ENCODE measurements around the gene HCFC1.

The HCFC1 gene

DNA sequence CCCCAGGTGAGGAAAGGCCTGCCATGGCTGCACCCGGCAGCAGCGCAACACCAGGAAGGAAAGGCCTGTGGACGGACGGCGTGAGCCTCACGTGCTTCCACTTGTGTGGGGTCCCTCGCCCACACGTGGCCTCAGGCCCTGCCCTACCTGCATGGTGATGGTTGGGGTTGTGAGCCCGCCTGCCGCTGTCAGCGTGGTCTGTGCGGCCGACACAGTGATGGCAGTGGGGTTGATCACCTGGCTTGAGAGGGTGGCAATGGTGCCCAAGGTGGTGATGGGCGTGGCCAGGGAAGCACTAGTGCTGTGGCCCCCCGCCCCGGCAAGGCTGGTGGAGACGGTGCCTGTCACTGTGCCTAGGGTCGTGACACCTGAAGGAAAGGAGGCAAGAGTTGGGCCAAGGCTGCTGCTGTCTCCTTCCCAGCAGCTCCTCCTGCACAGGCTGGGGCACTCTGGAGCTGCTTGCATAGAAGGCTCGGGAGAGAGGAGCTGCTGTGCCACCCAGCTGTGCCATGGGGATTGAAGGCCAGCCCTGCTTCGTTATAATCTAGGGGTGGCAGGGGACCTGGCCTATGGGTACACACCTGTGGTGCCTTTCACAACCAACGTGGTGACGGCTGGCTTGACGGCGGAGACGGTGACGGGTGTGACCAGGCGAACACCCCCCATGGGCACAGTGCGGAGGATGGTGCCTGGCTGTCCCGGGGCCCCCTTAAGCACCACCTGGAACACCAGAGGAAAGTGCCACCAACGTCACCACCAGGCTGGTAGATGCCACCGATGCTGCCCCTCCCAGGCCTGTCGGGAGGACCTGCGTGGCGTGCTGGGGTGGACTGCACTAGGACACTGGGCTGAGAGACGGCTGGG, 15.3 kb downstream of the HCFC1 start:
- DNase-seq (ENCODE audit: low read depth) = no peak

DNA sequence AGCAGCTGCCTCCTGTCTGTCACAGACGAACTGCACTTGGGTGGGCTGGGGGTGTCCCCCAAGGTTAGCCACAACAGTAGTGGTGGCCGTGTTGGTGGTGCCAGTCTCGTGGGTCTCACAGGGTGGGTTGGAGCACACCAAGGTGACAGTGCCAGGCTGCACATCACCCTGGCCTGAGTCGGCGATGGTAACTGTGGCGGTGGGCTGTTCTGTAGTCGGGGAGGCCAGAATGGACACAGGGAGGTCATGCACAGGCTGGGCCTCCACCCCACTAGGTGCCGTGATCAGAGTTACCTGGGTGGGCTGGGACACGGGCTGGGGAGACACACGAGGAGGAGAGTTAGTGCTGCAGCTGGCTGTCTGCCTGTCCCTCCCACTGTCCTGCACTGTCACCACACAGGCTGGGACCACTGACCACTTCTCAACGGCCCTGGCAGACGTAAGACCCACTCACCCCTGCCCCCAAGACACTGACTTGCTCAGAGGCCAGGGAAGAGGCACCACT, 16.3 kb downstream of the HCFC1 start:
- no peak for DNase-seq (ENCODE audit: low read depth)

DNA sequence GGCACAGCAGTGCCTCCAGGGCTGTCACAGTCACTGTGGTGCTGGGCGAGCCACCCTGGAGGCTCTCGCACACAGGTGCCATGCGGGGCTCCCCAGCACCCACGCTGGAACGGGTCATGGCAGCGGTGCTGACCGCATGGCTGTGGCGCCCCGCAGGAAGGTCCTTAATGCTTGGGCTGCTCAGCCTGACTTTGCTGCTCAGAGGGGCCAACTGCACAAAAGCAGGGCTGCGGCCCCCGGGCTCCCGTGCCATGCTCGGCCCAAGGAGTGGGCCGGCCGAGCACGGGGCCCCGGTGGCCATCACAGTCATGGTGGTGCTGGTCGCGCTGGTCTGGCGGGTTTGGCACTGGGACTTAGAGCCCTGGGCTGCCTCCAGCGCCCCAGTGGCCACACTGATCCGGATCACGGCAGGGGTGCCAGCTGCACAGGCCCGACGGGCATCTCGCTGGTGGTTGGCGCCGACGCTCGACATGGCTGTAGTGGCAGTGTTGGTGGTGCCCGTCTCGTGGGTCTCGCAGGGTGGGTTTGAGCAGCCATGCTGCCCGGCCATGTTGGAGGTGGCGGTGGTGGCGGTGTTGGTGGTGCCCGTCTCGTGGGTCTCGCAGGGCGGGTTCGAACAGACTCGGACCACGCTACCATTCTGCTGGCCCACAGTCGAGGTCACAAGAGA, 16.9 kb downstream of the HCFC1 start:
- DNase-seq (ENCODE audit: low read depth) = no peak

DNA sequence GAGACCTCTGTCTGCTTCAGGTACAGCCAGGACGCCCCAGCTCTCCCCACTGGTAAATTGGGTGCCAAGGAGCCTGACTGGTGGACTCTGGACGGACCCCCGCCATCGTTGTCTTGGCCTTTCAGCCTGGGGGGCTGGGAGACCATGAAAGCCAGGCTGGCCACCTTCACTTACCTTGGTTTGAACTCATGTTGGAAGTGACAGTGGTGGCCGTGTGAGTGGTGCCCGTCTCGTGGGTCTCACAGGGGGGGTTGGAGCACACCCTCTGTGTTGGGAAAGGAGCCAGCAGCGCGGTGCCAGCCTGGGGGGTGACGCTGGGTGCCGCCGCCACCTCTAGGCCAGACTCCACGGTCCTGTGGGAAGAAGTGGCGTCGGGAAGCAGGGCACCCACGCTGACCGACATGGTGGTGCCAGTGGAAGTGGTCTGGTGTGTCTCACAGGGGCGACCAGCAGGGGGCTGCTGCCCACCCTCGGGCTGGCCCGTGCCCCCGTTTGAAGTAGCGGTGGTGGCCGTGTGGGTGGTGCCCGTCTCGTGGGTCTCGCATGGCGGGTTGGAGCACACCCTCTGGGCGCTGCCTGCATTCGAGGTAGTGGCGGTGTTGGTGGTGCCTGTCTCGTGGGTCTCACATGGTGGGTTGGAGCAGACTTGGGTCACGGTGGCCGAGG, 17.6 kb downstream of the HCFC1 start:
- DNase-seq (ENCODE audit: low read depth) = no peak

DNA sequence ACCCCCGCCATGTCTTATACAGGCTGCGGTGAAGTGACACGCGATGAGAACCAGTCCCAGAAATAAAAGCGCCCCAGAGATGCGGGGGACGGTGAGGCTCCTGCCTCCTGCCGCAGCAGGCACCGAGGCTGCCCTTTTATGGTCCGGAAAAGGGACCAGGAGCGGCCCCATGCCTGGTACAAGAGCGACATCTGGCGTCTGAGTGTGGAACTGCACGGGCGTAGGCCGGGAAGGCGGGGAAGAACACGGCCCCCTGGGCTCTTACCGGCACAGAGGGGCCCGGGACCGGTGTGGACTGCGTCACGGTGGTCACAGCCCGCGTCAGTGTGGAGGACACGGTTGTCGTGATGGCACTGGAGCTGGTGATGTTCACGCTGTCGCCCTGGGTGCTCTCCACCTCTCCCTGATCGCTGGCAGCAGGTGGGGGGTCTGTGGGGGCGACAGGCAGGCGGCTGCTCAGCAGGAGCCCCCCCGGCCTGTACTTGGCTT, 18.2 kb downstream of the HCFC1 start:
- no peak for DNase-seq (ENCODE audit: low read depth)

DNA sequence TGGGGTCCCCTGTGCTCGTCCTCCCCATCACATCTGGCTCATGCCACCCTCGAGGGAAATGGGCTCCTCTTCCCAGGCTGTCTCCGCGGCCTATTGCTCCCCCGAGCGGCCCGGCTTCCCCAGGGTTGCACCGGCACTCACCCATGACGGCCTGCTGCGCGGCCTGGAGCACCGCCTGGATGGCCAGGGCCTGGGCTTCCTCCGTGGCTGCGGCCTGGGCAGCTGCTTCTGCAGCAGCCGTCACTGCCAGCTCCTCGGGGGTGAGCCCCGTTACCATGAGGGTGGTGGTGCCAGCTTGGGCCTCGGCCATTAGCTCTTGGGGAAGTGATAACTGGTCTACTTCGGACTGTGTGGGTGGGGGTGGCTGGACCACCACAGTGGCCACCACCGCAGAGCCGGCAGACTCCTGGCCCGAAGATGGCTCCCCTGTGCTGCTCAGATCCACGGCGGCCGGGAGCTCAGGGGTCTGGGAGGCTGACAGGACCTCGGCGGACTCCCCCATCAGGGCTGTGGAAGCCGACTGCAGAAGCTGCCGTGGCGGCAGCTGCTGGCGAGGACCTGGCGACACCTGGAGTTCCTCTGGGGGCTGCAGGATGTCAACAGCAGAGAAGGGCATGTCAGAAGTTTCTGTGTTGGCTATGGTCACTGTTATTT, 19.1 kb downstream of the HCFC1 start:
- DNase-seq (ENCODE audit: low read depth) = no peak

DNA sequence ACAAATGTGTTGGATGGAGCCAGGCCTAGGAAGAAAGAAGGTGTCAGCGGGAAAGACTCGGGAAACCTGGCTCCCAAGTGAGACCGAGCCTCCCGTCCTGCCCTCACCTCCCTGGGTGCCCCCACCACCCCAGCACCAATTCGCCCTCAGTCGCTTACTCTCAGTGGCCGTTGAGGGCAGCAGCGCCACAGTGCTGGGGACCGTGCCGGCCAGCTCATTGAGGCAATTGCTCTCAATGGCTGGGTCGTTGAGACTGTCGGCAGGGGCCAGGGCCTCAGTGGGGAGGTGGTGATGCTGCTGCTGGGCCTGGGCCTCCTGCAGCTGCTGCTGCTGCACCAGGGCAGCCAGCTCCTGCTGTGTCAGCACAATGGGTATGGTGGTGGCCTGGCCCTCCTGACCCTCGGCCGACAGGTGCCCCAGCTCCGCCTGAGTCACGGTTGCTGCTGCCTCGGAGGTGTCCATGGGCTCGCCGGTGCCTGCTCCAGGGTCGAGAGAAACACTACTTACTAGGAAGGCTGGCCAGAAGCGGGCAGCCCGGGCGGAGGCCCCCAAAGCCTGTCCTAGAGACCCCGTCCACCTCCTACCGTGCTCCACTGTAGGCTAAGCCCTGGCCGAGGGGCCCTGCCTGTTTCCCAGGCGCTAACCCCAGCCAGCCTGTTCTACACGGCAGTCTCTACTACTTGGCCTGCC, 19.8 kb downstream of the HCFC1 start:
- DNase-seq (ENCODE audit: low read depth) = no peak

DNA sequence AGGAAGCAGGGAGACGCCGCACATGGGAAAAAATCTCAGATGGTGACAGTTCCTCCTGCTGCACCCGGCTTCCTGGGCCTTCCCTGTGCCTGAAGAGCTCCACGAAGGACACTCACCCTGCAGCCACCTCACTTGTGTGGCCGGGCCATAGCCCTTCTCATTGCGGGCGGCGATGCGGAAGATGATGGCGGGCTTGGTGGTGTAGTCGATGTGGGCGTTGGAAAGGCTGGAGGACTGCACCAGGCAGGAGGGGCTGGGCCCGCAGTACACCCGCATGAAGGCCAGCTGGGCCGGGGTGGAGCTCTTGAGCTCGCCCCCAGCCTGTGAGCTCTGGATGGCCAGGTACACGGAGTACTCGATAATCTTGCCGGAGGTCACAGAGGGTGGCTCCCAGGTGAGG, 21.5 kb downstream of the HCFC1 start:
- DNase-seq (ENCODE audit: low read depth) = no peak

DNA sequence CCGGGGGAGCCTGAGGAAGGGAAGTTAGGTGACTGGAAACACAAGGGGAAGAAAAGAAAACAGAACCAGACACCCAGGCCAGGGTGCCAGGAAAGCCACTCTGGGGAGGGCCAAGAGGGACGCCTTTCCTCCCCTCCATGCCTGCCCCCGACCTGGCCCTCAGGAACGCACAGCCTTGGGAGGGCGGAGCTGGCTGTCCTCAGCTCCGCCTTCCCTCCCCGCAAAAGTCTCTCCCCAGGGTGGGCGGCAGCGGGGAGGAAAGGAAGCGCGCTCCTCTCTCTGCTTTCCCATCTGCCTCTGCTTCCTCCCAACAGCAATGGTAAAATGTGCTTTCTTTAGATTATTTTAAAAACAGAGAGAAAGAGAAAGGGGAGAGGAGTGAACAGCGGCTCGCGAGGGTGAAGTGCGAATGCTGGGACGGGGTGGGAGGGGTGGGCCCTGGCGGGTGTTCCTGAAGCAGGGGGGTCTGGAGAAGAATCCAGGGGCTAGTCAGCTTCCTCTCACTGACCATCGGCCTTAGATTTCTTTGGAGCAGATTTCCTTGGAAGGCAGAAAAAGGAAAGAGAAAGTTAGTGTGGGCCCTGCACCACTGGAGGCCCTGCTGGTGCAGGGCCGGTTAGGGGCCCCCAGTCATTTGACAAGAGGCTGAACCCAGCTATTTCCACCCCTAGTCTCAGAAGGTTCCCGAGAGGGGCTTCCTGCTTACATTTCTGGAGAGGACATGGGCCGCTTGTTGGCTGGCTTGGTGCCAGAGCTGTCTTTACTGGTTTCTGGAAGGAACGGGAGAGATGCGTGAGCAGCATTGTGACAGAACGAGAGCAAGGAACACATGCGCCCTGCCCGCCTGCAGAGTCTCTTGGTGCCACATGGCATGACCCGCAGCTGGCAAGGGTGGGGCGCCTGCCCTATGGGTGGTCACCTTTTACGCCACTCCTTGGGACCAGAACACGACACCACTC, 22.5 kb downstream of the HCFC1 start:
- no peak for DNase-seq (ENCODE audit: low read depth)

DNA sequence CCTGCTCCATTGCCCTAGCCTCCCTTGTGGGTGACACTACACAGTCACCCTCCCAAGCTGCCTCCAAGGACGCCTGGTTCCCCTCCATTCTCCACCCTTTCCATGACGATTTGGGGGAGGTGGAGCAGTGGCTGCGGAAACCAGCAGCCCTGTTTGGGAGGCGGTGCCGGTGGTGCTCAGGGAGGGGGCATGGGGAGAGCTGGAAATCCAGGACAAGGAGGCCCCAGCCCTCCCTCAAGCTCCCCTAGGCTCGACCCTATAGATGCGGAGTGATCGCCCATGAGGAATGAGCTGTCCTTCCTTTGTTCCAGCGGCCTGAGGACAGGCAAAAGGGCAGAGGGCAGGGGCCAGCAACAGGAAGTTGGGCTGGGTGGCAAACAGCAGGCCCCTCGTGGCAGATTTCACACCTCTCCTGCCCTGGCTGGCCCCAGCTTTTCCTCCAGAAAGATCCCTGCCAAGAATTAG, 23.6 kb downstream of the HCFC1 start:
- no peak for DNase-seq (ENCODE audit: low read depth)

DNA sequence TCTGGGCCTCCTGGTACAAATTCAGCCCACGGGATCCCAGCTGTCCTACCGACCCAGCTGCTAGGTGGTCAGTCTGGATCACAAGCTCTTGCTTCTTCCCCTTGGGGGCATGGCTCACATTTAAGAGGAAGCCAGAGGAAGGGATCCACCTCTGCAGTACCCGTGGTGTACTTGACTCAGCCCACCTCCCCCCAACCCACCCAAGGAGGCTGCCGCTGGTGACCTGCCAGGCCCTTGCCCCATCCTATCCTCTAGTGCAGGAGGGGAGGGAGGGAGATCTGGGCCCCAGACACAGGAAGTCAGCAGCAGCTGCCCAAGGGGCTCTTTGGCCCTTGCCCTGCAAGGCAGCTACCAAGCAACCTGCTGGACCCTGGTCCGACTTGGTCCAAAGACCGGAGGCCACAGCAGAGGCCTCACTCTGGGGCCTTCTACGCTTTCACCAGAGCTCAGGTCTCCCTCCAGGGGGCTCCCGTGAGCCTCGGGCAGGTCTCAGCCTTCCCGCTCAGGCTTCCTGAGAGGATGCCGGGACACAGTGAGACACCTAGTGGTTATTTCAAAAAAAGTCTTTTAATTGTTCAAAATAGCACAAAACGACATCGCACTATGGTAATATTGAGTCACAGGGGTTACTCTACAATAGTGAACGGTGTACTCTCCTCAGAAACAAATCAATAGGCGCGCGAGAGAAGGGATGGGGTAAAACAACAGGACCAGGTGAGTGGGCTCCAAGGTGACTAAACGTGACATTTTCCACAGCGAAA, 24.4 kb downstream of the HCFC1 start:
- DNase-seq (ENCODE audit: low read depth) = peak; percentile 32

DNA sequence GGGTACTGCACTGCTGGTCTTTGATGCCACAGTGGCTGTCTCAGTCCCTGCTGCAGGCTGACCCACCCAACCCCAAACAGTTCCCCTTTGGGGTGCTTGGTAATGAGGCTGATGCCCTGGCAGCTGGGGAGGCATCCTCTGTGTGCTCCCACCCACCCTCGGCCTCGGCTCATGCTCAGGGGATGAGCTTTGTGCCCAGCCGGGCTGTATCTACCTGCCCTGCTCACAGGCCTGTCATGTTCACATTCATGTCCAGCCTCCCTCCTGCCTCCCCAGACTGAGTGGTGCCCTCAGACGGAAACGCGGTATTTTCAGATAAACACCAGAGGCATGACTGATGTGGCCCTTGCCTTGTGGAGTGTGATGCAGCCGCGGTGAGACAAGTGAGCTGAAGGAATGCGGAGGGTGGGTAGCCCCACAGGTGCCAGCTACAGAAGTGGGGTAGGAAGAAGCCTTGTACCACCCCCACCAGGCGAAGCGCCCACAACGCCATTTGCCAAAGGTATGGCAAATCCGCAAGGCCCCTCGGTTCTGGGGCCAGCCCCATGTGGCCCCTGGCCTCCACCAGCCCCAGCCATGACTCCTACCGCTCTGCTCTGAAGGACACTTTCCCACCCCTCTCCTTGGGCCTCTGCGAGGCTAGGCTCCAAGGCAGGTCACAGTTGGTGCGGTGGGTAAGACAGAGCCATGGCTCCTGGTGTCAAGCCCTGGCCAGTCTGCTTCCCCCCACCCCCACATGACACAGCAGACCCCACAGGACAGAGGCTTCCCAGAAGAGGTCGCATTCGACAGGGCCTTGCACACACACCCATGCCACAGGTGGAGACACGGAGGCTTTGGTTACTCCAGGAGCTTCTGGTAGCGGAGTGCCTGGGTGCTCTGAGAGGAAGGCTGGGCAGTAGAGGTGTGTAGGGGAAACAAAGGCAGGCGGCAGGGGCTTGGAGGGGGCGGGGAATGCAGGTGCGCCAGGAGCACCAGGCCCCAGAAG, 25.4 kb downstream of the HCFC1 start:
- no peak for DNase-seq (ENCODE audit: low read depth)

DNA sequence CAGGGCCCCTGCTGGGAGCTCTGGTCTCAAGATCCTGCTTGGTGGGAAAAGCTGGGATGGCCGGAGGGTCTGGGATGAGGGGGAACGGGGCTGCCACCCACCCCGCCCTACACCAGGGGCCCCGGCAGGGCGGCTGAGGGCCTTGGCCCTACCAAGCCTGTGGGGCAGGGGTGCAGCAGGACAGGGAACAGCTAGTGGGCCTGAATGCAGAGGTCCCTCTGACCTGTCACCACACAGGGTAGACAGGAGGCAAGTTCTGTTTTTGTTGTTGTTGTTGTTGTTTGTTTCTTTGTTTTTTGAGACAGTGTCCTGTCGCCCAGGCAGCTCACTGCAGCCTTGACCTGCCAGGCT, 26.8 kb downstream of the HCFC1 start:
- no peak for DNase-seq (ENCODE audit: low read depth)

DNA sequence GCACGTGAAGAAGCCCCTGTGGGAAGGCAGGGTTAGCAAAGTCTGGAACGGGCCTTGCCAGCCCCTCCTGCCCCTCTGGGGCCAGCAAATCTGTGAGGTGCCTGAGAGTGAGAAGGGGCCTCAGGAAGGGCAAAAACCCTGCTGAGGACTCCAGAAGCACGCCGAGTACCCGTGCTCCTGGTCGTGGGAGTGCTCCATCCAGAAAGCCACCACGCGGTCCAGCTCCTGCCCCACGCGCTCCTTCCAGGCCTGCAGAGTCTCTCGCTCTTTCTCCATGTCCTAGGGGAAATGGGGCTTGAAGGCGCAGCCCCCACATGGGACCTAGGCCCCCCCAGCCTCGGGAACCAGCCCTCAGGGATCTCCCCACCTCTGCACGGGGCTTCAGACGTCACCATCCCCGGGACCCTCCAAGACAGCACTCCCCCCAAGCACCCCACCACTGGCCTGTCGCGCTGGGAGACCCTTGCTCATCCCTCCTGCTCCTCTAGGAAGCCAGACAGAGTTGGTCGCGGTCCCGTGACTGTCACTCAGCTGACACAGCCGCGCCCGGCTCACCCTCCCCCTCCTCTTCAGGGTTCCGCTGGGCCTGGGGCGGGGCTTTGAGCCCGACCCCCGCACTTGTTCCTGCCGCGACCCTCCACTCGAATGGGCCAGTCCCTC, 27.3 kb downstream of the HCFC1 start, which contains the start of gene RENBP:
Gene RENBP (minus strand): TSS at position 504 of the 660 bp plus-strand sequence. CDS start 33 bp downstream, at position 471.
- no peak for DNase-seq (ENCODE audit: low read depth)

DNA sequence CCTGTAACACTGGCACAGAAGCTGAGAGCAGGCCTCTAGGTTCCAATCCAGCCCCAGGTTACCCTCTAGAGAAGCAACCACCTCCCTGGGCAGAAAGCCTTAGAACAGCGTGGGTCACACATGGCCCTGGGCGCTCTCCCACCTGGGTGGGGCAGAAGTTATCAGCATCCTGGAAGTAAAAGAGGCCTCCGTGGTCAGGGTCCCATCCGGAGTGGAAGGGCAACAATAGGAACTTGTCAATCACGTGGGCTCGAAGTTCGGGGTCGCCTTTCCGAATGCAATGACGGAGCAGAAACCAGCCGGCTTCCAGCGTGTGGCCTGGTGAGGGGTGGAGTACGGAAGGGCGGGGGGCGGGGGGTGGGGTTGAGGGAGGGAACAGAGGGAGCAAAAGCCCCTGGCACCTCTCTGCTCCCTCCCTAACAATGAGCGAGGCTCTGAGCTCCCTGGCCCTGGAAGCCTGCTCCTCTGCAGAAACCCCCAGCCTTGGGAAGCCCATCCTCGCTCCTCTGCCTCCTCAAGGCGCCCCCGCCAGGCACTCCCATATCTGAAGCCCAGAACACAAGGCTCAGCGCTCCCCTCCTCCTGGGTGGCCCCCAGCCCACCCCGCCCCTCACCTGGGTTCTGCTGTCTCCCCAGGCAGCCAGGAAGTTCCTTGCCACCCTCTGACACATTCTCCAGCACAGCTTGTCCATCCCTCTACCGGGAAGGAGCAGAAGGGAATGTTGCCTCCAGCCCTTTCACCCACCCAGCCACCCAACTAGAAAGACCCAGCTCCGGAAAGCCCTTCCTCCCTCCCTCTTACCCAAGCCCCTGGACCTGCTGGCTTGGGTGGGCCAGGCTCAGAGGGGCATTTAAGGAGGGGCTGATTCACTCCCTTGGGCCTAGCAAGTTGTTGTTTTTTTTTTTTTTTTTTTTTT, 30.0 kb downstream of the HCFC1 start:
- DNase-seq (ENCODE audit: low read depth) = no peak

DNA sequence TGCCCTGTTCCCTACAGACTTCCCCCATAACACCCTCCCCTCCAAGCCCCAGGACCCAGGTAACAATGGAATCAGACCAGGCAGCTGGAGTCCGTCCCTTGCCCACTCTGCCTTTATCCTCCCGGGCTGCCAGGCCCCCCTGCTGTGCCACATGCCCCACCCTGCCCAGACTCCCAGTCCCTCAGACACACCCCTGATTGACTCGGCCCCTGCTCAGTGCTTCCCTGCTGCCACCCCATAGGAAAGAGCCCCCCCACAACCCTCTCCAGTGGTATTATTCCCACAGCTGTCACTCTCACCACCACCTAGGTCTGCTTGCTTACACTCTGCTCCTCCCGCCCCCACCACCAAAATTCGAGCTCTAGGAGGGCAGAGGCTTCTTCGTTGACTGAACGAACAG, 32.0 kb downstream of the HCFC1 start:
- no peak for DNase-seq (ENCODE audit: low read depth)

Measured in HS-5 (cell line).